Endothelial cell of umbilical vein (primary cell): ENCODE results near the gene ELF3.

Experiments
- POLR2A ChIP-seq: IDR thresholded peaks from 2 replicates; pipeline ENCODE4 v1.6.1; 2012; ENCODE audit warnings: low read depth, mild to moderate bottlenecking, control low read depth, low read length
- POLR2AphosphoS5 ChIP-seq: IDR thresholded peaks from 2 replicates; pipeline ENCODE4 v1.6.1; 2012; ENCODE audit warnings: low read depth, mild to moderate bottlenecking, control low read depth, low read length, moderate library complexity; ENCODE audit not compliant: insufficient read depth
- TF ChIP-seq, protein P1 (sequence below), 2 donors: IDR thresholded peaks; 1 replicate in 1 of 2; 2 replicates in 1 of 2; pipeline ENCODE4 v1.5.1; 2011; ENCODE audit warnings: low read length in 2 of 2, mild to moderate bottlenecking in 2 of 2, moderate library complexity in 2 of 2, control low read depth in 1 of 2, inconsistent platforms in 1 of 2, low read depth in 1 of 2; ENCODE audit not compliant: insufficient read depth in 1 of 2; ENCODE audit errors: extremely low read depth in 1 of 2

DNA sequence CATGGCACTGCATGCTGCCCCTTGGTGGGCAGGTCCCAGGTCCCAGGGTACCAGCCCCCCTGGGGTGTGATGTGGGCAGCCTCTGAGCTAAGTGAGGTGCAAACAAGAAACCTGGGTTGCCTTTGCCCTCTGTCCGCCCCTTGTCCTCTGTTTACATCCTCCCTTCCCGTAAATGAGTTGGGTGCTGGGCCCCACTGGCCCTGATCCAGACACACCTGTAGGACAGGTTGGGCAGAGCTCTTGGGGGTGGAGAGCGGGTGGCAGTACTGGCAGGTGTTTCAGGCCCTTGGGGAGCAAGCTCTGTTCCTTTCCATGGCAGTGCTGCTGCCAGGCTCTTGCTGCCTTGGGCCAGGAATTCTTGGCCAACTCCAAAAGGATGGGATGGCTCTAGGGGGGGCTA, 35.8 kb downstream of the ELF3 start:
- TF ChIP-seq, protein P1, sequence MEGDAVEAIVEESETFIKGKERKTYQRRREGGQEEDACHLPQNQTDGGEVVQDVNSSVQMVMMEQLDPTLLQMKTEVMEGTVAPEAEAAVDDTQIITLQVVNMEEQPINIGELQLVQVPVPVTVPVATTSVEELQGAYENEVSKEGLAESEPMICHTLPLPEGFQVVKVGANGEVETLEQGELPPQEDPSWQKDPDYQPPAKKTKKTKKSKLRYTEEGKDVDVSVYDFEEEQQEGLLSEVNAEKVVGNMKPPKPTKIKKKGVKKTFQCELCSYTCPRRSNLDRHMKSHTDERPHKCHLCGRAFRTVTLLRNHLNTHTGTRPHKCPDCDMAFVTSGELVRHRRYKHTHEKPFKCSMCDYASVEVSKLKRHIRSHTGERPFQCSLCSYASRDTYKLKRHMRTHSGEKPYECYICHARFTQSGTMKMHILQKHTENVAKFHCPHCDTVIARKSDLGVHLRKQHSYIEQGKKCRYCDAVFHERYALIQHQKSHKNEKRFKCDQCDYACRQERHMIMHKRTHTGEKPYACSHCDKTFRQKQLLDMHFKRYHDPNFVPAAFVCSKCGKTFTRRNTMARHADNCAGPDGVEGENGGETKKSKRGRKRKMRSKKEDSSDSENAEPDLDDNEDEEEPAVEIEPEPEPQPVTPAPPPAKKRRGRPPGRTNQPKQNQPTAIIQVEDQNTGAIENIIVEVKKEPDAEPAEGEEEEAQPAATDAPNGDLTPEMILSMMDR (IDR thresholded peaks at IDR 0.05; ENCODE audit: extremely low read depth in 1 of 2, insufficient read depth in 1 of 2, low read depth in 1 of 2, low read length in 2 of 2): no peak
- TF ChIP-seq POLR2AphosphoS5 (no peak), POLR2A (no peak)
